CD4-positive, alpha-beta T cell treated with Interferon alpha-2 for 1 hour (primary cell): ENCODE results near the gene ITIH5.

ENCODE experiments used
- DNase-seq, 2 donors: peaks; one replicate each; pipeline ENCODE4 v3.0.0-alpha.2; 2020 to 2022

Gene ITIH5

GRCh38 chr10:7545792-7546191 lies 121.0 kb downstream of the ITIH5 start:
- DNase-seq: no peak

DNA sequence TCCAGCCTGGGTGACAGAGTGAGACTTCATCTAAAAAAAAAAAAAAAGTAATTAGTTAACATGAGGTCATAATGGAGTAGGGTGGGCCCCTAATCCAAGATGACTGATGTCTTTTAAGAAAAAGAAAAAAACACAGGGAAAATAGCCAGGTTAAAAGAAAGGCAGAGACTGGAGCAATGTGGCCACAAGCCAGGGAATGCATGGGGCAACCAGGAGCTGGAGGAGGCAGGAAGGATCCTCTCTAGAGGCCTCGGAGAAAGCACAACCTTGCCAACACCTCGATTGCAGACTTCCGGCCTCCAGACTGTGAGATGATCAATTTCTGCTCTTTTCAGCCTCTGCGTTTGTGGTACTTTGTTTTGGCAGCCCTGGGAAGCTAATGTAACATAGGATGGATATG lies 121.5 kb downstream of the ITIH5 start:
- no peak for DNase-seq

DNA sequence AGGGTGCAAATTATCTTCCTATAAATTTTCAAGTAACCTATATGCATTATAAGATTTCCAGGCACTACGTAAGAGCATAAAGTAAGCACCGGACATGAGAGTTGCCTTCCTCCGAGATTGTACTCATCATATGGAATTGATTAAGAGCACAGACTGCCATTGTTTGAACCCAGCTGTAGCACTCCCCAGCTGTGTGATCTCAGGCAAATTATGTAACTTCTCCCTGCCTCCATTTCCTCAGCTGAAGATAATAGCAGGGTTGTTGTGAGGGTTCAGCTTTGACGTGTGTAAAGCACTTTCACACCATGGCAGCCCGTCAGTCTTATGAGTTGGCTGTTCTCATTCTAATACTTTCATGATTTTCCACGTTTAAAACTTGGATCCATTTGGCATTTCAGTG lies 122.6 kb downstream of the ITIH5 start:
- no peak for DNase-seq

DNA sequence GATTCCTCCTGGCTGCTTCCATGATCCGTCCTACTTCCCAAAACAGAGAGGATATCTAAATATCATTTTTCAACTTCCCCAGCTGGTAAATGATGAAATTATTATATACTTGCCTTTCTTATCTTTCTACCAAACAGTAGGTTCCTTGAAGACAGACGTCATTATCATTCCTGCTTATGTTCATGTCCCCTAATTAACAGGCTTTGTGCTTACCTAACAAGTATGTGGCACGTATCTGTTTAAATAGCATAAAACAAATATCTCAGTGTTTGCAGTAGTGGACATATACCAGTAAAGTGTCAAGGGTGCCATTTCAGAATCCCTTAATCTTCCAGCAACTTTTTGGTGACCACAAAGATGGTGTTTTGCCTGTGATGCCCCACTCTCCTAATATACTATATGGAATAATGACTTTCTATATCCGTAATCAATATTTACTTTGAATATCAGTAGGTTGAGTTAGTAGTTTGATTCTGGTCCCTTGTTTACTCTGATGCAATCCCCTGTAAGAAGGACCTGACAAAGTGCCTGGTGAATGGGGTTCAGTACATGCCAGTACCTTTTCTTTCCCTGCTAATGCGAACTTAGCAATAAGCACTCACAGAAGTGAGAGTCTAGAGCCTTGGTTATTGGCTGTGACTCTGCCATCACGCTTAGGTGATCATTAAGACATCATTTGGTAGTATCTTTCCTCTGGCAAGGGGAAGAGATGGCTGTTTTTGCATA lies 124.4 kb downstream of the ITIH5 start:
- no peak for DNase-seq

- DNase-seq: no peak
Observed at GRCh38 chr10:7541137-7542087, 125.4 kb downstream of the ITIH5 start.

- no peak for DNase-seq
Observed at GRCh38 chr10:7538970-7539654, 127.7 kb downstream of the ITIH5 start.

DNA sequence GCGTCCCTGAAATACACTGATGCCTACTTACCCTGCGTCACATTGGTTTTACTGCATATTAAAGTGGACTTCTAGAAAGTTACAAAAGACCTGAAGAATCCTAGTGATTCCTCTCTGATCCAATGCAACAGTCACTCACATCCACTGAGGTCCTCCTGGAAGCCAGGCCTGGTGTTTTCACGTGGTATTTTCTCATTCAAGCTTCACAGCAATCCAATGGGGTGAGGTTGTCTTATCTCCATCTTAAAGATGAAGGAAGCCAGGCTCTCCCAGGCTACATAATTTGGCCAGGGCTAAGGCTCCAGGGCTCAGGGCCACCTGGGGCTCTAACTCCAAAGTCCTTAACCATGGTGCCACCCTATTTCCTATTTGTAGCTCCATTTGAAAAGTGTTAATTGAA lies 129.6 kb downstream of the ITIH5 start:
- DNase-seq: no peak

- no peak for DNase-seq
Observed at GRCh38 chr10:7534480-7534852, 132.3 kb downstream of the ITIH5 start.

DNA sequence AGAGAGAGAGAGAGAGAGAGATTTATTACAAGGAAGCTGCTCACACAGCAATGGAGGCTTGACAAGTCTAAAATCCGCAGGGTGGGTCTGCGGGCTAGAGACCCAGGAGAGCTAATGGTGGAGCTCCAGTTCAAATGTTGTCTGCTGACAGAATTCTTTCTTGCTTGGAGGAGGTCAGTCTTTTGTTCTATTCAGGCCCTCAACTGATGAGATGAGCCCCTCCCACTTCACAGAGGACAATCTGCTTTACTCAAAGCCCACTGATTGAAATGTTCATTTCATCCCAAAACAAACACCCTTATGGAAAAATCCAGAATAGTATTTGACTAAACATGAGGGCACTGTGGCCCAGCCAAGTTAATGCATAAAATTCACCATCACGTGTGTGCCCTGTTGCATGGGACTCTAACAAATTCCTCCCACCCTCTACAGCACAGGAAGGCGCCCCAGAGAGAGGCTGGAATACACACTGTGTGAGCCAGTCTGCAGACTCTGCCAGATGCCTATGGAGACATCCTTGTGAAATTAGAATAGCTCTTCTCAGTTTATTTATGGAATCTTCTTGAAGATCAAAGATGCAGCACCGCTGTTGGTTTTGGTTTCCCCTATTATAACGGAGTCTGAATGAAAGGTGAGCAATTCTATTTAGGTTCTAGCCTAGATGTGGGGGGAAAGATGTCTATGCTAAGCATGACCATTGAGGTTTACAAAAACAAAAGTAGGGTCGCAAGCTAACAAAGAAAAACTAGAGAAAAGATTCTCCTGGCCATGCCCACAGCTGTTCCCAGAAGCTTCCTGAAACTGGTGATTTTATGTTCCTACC lies 132.9 kb downstream of the ITIH5 start:
- no peak for DNase-seq

DNA sequence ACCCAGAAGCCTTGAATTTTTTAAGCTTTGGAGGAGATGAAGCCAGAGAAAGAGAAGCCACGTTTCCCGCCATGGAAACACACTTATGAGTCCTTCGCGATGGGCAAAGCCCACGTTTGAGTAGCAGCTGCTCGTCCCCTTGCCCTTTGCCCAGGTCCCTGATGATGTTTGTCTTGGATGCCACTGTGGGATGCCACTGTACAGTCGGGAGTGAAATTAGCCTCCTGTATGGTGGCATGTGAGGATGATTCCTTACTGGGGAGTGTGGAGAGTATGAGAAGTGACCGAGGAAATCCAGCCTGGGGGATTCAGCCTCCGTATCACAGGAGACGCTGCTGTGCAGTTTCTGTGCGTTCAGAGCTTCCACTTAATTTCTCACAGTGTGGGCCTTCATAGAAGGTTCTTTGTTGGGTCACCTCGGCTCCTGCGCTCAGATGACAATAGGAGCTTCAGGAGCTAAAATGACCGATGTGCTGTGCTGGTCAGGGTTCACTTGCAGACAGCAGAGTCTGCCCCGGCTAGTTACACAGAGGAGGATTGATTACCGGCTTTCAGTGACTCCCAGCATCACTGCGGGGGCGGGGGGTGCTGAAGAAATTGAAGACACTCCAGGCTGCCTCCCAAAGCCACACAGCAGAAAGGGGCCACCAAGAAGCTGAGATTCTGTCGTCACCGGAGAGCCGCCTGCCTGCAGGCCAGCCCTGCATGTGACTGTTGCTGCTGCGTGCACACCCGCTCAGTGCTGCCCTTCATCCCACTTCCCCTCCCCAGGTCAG lies 133.9 kb downstream of the ITIH5 start:
- DNase-seq: no peak

DNA sequence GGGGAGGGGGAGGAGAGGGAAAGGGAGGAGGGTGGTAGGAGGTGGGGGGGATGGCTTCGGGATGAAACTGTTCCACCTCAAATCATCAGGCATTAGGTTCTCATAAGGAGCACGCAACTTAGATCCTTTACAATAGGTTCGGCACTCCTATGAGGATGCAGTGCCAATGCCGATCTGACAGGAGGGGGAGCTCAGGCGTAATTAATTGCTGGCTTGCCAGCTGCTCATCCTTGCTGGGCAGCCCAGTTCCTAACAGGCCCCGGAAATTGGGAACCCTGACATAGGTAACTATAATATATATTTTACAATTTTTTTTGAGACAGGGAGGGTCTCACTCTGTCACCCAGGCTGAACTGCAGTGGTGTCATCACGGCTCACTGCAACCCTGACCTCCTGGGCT lies 137.1 kb downstream of the ITIH5 start:
- DNase-seq: no peak

- DNase-seq: no peak
Observed at GRCh38 chr10:7527468-7527867, 139.3 kb downstream of the ITIH5 start.

DNA sequence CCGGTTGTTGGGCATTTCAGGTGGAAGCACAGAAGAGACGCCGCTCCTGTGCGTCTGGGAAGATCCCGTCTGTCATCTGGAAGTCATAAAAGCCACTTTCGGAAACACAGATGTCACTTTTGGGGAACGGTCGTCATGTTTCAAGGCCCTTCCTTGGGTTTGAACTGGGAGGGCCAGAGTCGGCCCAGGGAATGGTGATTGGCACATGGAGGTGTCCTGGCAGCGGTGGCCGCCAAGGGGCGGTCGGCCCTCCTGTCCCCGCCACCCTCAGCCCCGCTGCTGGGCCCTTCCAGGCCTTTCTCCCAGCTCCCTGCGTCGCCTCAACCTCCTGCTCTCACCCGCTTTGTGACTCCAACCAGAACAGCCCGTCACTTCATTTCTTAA lies 140.8 kb downstream of the ITIH5 start:
- DNase-seq: no peak

DNA sequence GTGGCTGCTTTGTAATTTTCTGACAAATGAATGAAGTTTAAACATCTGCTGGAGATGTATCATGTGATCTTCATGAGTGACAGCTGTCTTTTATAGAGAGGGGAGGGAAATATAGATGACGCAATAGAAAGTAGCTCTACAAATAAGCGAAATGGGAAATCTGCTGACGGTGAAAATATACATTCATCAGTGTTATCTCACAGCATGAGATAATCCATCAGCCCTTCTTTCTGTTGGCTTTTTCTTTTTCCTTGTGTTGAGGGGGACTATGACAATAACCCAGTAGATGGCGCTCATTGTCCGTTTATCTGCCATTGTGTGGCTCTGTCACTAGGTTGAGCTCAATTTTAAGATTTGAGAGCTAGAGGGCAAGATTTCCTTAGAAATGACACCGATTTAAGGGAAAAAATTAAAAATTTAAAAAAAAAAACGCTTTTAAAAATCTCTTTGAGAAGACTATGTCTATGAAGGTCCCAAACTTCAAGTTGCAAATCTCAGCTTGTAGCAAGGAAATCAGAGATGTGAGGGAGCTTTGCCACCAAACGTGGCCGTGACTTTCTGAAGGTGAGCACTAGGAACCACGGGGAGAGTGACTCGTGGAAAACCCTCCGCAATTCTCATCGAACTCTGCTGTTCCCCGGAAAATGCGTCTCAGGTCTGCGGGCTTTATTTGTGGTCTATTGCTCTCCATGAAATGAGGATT lies 141.3 kb downstream of the ITIH5 start:
- peak; percentile 61 to 76 for DNase-seq

DNA sequence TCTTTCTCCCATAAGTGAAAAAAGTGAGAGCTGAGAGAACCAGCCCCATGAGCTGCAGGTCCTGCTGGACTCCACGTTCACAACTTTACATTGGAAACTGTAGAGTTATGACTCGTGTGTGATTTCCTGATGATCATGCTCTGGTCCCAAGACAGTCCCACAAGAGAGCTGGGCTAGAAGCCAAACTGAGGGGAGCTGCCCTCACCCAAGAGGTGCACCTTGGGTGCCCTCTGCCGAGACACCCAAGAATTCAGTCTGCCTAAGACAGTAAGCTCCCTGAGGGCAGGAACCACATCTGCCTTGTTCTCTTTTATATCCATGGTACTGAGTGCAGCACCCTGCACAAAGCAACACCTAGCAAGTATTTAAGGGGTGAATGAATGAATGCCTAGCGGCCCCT lies 143.1 kb downstream of the ITIH5 start:
- no peak for DNase-seq

- DNase-seq: no peak
Observed at GRCh38 chr10:7520507-7521485, 146.0 kb downstream of the ITIH5 start.

DNA sequence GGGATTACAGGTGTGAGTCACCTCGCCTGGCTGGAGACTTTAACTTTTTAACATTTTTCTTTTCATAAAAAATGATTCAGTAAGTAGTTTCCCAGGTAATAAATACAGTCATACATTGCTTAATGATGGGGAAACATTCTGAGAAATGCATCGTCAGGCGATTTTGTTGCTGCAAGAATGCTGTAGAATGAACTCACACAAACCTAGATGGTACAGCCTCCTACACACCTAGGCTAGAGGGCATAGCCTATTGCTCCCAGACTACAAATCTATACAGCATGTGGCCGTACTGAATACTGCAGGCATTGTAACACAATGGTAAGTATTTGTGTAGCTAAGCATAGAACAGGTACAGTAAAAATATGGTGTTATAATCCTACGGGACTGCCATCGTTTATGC lies 147.4 kb downstream of the ITIH5 start:
- no peak for DNase-seq

DNA sequence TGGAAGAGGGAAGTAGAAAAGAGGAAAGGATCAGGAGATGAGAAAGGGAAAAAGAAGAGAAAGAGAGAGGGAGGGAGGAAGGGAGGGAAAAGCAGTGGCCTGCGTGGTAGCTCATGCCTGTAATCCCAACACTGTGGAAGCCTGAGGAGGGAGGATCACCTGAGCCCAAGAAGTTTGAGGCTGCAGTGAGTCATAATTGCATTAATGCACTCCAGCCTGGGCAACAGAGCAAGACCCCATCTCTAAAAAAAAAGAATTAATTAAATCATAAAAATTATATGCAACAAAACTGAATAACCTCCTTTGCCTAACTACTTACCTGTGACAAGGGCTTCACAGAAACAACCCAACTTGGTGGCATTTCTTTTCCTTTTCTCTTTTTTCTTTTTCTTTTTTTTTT lies 148.1 kb downstream of the ITIH5 start:
- DNase-seq: no peak

GRCh38 chr10:7515439-7515838 lies 151.3 kb downstream of the ITIH5 start:
- no peak for DNase-seq

DNA sequence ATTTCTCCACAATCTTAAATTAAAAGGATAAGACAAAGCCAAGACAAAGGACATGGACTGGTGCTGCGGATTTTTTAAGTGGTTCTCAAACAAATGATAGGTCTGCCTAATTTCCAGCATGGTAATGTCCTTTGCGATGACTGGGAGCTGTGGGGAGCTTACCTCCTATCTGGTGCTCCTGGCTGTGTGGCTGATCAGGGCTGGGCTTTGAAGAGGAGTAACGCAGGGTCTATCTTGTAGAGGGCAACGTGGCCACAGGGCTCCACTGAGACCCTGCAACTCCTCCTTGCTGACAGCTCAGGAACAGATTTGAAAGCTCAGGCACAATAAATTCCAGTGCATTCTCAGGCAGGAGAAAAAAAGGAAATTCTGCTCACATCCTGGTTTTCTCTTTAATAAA lies 152.8 kb downstream of the ITIH5 start:
- DNase-seq: no peak
